NCI-H1417 (cell line): ENCODE measurements around the gene TNFAIP1.
A peak's percentile ranks its signal among the peaks of the same experiment; 100 is the strongest.
"Not testable (repeated sequence)": the region's sequence is repeated elsewhere in the genome, so short reads cannot be mapped to it uniquely, and the experiment has no call there.

ENCODE experiments used
- DNase-seq, 3 experiments: peaks; one replicate each; lab custom pipeline; 2025; lab: John Stamatoyannopoulos, UW

TNFAIP1 gene

GRCh38 chr17:28324781-28325180 is 10.8 kb upstream of the TNFAIP1 start:
- DNase-seq: no peak

DNA sequence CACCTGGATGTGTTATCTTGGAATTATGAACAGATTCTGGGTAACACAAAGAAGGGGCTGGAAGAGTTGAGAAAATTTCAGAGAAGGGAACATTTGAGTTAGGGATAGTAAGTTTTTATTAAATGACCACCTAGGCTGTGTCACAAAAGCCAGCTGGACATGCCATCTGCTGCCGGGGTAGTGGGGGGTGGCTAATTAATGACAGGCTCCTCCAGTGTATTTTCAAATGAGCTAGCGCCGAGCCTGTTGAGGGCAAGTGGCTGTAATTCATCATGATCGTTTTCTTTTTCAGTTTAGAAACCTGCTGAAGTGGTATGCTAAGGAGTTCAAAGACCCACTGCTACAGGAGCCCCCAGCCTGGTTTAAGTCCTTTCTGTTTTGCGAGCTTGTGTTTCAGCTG is 10.3 kb upstream of the TNFAIP1 start:
- peak in 2 of 3 experiments; percentile 60 to 85 for DNase-seq

- DNase-seq: peak in 2 of 3 experiments; percentile 76 to 93
Measured at GRCh38 chr17:28326114-28326513, 9.4 kb upstream of the TNFAIP1 start.

- no peak for DNase-seq
Measured at GRCh38 chr17:28327031-28327607, 8.4 kb upstream of the TNFAIP1 start.

DNA sequence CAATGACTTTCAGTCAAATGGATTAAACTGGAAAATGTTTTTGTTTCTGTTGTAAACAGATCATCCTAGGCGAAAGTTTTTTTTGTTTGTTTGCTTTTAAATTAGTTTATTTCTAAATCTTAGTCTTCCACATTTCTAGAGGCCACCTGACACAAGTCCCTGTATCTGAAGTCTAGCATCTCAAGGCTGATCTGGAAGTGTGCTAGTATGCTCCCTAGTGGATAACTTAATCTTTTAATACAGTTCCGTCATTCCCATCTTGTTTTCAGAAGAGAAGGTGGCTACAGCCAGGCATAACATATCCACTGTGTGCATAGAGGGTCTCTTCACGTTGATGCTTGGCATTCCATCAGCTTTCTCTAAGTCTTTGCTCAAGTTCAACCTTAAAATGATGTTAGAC is 7.9 kb upstream of the TNFAIP1 start:
- peak in 1 of 3 experiments; percentile 14 for DNase-seq

GRCh38 chr17:28328325-28328724 is 7.2 kb upstream of the TNFAIP1 start:
- no peak for DNase-seq

DNA sequence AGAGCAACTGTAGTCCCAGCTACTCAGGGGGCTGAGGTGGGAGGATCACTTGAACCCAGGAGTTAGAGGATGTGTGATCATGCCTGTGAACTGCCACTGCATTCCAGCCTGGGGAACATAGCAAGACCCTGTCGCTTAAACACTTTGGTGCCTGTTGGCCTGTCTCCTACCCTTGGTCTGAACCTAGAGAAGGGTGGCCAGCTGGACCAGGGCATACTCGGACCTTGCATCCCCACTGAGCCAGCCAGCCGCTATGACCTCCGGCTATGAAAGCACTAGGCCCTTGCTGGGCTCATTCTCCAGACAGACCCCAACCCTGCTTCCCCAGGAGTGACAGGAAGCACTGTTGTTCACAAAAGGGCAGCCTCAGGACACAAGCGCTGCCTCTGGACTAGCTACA is 4.9 kb upstream of the TNFAIP1 start:
- DNase-seq: no peak

GRCh38 chr17:28331891-28332420 is 3.6 kb upstream of the TNFAIP1 start:
- no peak for DNase-seq

- no peak for DNase-seq
Measured at GRCh38 chr17:28333083-28333746, 2.3 kb upstream of the TNFAIP1 start.

DNA sequence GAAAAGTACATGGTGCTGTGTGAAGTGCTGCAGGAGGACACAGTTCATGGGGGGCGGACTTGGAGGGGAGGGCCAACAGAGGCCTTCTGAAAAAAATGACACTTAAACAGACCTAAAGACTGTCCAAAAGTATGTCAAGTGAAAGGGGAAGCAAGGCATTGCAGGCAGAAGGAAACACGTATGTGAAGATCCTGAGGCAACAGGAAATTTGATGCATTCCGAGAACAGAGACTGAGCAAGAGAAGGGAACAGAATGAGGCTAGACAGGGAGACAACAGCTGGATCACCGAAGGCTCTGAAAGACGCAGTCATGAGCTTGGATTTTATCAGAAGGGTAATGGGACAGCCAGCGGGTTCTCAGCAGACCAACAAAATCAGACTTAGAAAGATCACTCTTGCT is 1.4 kb upstream of the TNFAIP1 start:
- no peak for DNase-seq

- no peak for DNase-seq
Measured at GRCh38 chr17:28334666-28335200, 828 bp upstream of the TNFAIP1 start.

GRCh38 chr17:28335959-28336871 is 654 bp downstream of the TNFAIP1 start:
- DNase-seq: peak in 2 of 3 experiments; percentile 72 to 84

DNA sequence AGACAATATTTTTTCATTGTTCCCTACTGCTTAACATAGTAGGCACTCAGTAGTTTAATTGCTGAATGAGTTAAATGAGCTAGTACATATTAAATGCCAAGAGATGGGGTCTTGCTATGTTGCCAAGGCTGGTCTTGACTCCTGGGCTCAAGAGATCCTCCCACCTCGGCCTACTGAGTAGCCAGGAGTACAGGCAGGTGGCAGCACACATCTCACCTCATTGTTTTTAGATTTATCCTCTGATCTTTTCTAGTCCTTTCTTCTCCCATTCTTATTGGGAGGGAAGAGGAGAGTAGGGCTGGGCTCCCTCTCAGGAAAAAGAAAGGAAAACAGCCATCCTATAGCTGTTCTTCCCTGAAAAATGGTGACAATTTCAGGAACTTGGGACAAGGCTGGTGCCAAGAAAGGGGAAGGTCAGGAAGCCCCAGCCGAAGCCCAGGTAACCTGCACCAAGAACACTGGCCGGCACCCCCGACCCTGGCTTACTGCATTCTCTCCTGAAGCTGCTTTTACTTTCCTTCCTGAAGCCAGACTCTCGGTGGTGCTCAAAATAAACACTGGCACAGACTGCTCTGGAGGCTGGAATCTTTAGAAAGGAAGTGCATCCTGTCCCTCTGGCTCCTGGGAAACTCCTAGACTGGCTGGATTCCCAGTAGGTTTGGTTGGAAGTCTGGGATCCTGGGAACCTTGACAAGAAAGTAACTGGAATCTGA is 2.7 kb downstream of the TNFAIP1 start:
- DNase-seq: no peak

GRCh38 chr17:28338769-28339212 is 3.2 kb downstream of the TNFAIP1 start:
- not testable (repeated sequence) for DNase-seq

DNA sequence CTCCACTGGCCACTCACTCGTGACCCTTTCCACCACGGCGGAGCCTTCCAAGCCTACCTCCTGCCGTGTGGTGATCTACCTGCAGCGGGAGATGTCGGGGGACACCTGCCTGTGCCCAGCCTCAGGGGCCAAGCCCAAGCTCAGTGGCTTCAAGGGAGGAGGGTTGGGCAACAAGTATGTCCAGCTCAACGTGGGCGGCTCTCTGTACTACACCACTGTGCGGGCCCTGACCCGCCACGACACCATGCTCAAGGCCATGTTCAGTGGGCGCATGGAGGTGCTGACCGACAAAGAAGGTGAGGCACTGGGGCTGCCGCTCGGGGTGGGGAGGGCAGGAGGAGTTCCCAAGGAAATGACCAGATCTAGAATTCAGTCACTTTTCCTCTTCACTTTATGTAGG is 3.9 kb downstream of the TNFAIP1 start:
- DNase-seq: no peak

DNA sequence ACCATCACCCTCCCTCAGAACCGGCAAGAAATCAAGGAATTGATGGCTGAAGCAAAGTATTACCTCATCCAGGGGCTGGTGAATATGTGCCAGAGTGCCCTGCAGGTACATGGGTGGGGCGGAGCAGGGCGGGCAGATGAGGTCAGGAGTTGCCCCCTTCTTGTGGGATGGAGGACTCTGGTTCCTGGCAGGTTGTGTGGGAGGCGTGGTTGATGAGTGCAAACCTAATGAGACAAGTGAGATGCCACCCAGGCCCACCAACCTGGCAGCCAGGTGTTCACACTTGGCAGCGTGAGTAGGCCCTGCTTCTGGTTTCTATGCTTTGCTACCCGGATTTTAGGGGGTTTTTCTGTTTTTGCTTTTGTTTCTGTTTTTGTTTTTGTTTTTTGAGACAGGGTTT is 4.8 kb downstream of the TNFAIP1 start:
- no peak for DNase-seq

DNA sequence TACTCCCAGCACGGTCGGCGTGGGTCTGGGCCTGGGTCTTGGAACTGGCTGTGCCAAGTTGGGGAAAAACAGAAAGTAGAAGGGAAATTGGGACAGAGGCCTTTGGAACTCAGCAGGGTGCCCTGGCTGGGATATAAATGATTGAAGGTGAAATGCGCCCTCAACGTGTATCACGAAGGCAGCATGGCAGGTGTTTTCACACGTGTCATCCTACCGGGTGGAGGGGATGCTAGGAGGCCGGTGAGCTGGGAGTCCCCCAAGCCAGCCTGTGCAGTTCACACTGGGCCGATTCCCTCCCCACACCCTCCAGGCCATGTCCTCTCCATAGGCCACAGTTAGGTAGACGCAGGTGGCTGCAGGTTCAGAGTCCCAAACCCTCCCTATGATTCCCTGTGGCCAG is 6.0 kb downstream of the TNFAIP1 start:
- no peak for DNase-seq

DNA sequence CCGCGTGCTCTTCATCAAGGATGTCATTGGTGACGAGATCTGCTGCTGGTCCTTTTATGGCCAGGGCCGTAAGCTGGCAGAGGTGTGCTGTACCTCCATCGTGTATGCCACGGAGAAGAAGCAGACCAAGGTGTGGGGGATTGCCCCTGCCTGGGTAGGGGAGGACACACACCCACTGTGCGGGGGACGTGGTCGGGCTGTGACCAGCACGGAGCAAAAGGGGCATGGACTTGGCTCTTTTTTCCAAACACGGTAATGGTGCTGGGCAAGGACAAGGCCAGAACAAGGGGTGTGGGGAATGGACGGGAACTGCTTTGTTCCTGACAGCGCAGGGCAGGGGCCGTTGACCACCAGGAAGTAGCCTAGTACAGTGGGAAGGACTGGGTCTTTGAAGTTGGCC is 6.8 kb downstream of the TNFAIP1 start:
- DNase-seq: no peak

DNA sequence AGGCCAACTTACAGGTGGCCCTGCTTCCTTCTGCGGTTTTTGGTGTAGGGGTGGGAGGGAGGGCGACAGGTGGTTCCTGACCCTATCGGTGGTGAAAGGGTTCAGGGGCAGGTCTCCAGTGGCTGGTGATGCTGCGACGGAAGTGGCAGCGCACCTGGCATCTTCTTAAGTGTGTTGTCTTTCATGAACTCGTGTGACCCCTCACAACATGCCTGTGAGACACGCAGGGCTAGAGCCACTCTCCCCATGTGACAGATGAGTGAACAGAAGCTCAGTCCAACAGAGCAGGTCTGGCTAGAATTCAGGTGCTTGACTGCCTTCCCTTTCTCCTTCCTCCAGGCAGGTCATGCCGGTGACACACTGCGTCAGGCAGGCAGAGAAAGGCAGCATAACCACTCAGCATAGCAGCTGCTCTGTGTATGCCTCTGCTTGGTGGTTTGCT is 8.0 kb downstream of the TNFAIP1 start:
- DNase-seq: no peak

DNA sequence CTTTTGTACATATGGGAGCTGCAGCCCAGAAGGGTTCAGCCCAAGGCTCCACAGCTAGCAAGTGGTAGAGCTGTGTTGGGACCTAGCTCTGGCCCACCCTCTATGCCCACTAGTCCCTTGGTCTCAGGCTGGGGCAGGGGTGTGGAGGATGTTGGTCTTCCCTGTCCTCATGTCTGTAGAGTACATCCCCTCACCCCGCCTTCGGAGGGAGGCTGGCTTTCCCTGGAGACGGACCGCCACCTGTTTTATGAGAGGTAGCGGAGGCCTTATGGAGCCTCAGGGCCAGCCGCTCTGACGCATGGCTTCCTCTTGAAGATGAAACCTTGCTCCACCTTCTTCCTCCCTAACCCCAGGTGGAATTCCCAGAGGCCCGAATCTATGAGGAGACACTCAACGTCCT is 8.4 kb downstream of the TNFAIP1 start:
- peak in 1 of 3 experiments; percentile 45 for DNase-seq

DNA sequence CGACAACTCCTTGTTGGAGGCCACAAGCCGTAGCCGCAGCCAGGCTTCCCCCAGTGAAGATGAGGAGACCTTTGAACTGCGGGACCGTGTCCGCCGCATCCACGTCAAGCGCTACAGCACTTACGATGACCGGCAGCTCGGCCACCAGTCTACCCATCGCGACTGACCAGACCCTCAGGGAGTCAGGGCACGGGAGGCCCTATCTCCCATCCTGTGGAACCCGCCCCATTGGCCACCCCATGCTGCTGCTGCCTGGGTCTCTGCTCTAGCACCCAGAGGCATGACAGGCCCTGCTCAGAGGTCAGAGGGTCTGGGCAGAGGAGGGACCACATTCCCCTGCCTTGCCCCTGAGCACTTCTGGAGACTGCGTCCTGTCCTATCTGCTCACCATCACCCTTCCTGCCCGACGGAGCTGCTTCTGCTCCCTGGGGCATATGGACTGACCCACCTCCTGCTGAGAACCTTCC is 8.9 kb downstream of the TNFAIP1 start:
- DNase-seq: no peak
